GM12865 (cell line): ENCODE results near the gene MYO1G.
A peak's percentile ranks its signal among the peaks of the same experiment; 100 is the strongest.

Experiments
- DNase-seq: peaks from one replicate; pipeline ENCODE4 v3.0.0; 2010; ENCODE audit warnings: low read depth
- H3K4me3 ChIP-seq: 2 replicates; pipeline ENCODE4 v1.5.1; 2011; ENCODE audit warnings: mild to moderate bottlenecking, low read depth, low read length, control low read depth
- CTCF ChIP-seq: IDR thresholded peaks from 2 replicates; pipeline ENCODE4 v1.5.1; 2011; ENCODE audit warnings: low read length, control low read depth, low read depth, inconsistent platforms; ENCODE audit not compliant: insufficient read depth; ENCODE audit errors: missing control alignments

Gene MYO1G

GRCh38 chr7:44989132-44989531, 10.3 kb upstream of the MYO1G start:
- no peak for DNase-seq
- no peak for TF ChIP-seq CTCF
- no peak overlapping the region for H3K4me3 ChIP-seq

GRCh38 chr7:44988701-44989100, 9.9 kb upstream of the MYO1G start:
- no peak for DNase-seq

GRCh38 chr7:44987996-44988395, 9.2 kb upstream of the MYO1G start:
- H3K4me3 ChIP-seq, result no peak overlapping the region

More at GRCh38 chr7:44988701-44989100, 9.9 kb upstream of the MYO1G start:
- no peak overlapping the region for H3K4me3 ChIP-seq
- no peak for TF ChIP-seq CTCF

GRCh38 chr7:44987457-44987856, 8.6 kb upstream of the MYO1G start:
- DNase-seq, result no peak
- TF ChIP-seq CTCF, result no peak
- peak overlapping the region; percentile 58 for H3K4me3 ChIP-seq

More at GRCh38 chr7:44987996-44988395, 9.2 kb upstream of the MYO1G start:
- DNase-seq, result no peak
- TF ChIP-seq CTCF, result no peak

- TF ChIP-seq CTCF, result no peak
- DNase-seq, result peak; percentile 97
- peak overlapping the region; percentile 58 for H3K4me3 ChIP-seq
Measured at GRCh38 chr7:44986218-44987053, 7.6 kb upstream of the MYO1G start.

- H3K4me3 ChIP-seq, result peak overlapping the region; percentile 58
- no peak for DNase-seq
- TF ChIP-seq CTCF, result no peak
Measured at GRCh38 chr7:44985900-44986217, 7.0 kb upstream of the MYO1G start.

GRCh38 chr7:44985033-44985695, 6.3 kb upstream of the MYO1G start:
- no peak for TF ChIP-seq CTCF
- DNase-seq, result no peak
- H3K4me3 ChIP-seq, result peak overlapping the region; percentile 58
